Sigmoid colon (tissue), 7 donors: ENCODE results near the gene IGLL5. TPM values are rescaled to one million over a fixed set of nuclear protein-coding genes. Genes with fewer than 3 reads are reported as not detected.

ENCODE experiments used
- DNase-seq: peaks from one replicate; pipeline ENCODE4 v3.0.0-alpha.2; 2019
- H3K27ac ChIP-seq, 4 donors: fragments of 200-600 bp; sonication (generic); one replicate each; pipeline ENCODE4 v1.5.1; 2016 to 2019; ENCODE audit warnings: mild to moderate bottlenecking in 1 of 4
- H3K27me3 ChIP-seq, 3 donors: fragments of 200-600 bp; sonication (generic); one replicate each; pipeline ENCODE4 v1.5.1; 2019; ENCODE audit warnings: mild to moderate bottlenecking in 1 of 3
- H3K36me3 ChIP-seq, 4 donors: fragments of 200-600 bp; sonication (generic); one replicate each; pipeline ENCODE4 v1.5.1; 2016 to 2019
- H3K4me1 ChIP-seq, 4 donors: fragments of 200-600 bp; sonication (generic); one replicate each; pipeline ENCODE4 v1.5.1; 2017 to 2019
- H3K4me3 ChIP-seq, 4 donors: fragments of 200-600 bp; sonication (generic); one replicate each; pipeline ENCODE4 v1.5.1; 2017 to 2019; ENCODE audit warnings: mild to moderate bottlenecking in 2 of 4, moderate library complexity in 1 of 4
- H3K9me3 ChIP-seq, 4 donors: fragments of 200-600 bp in 3 of 4; sonication (generic) in 3 of 4; one replicate each; pipeline versions ENCODE4 v1.5.1 to v1.6.1; 2013 to 2019
- CTCF ChIP-seq, 4 experiments: fragments of 450-650 bp in 3 of 4; fragments of 200-600 bp in 1 of 4; IDR thresholded peaks; one replicate each; pipeline ENCODE4 v1.5.1; 2016 to 2019; ENCODE audit warnings: antibody characterized with exemption in 4 of 4, mild to moderate bottlenecking in 3 of 4, moderate library complexity in 2 of 4
- EP300 ChIP-seq, 4 donors: sonication (generic); formaldehyde crosslinking; IDR thresholded peaks; one replicate each; pipeline ENCODE4 v1.6.1; 2017; ENCODE audit warnings: antibody characterized with exemption in 4 of 4
- POLR2A ChIP-seq, 2 donors: fragments of 450-650 bp; IDR thresholded peaks; one replicate each; pipeline ENCODE4 v1.6.1; 2016; ENCODE audit warnings: antibody characterized with exemption in 2 of 2, mild to moderate bottlenecking in 2 of 2, moderate library complexity in 2 of 2
- POLR2AphosphoS5 ChIP-seq, 4 donors: sonication (generic); formaldehyde crosslinking; IDR thresholded peaks; one replicate each; pipeline ENCODE4 v1.6.1; 2017; ENCODE audit warnings: antibody characterized with exemption in 4 of 4
- WGBS, 2 donors: extraction: QIAGEN DNeasy Blood & Tissue Kit; methylation state at CpG; one replicate each; pipeline ENCODE4 v1.1.7; 2013; 5-methylcytosine and 5-hydroxymethylcytosine counted together
- intact Hi-C: fragments of 100-400 bp; cut with DNase I; formaldehyde crosslinking; loops from one replicate; pipeline ENCODE4 v1.15.1; 2023
- polyA plus RNA-seq, 3 donors: library from polyadenylated mRNA; stranded (reverse); fragments of 200-250 nt; gene quantifications; one replicate each; pipeline ENCODE4 v1.2.3, GENCODE V29; 2013
- total RNA-seq, 4 donors: library from RNA; depleted of rRNA; stranded (reverse); fragments of >200 nt; gene quantifications; one replicate each; pipeline ENCODE4 v1.1.0, GENCODE V29; 2016
- donor health status: healthy with polysubstance abuse.
- donor health status: Bipolar disorder and iron deficiency.
- donor health status: healthy.

The IGLL5 gene
- total and polyA plus RNA-seq, 7 donors: 0.99 to 39.6 (median 14.2) TPM; not detected in 3

- intact Hi-C loops: no loop called here
- no peaks in the 10 kb centered on the region for H3K4me1 ChIP-seq
- WGBS, 2 donors: 83 to 88% methylated on average over 8 of the region's 8 CpGs
- no peaks in the 10 kb centered on the region for H3K27me3 ChIP-seq
- DNase-seq: no peak
- TF ChIP-seq CTCF (IDR thresholded peaks at IDR 0.05): no peak
- H3K36me3 ChIP-seq: no peaks in the 10 kb centered on the region
- no peaks in the 10 kb centered on the region for H3K9me3 ChIP-seq
- no peak overlapping the region for H3K4me3 ChIP-seq
- no peak overlapping the region for H3K27ac ChIP-seq
These were observed 19.4 kb downstream of the IGLL5 start for GRCh38 chr22:22906907-22907550.

GRCh38 chr22:22907551-22908494 is 20.2 kb downstream of the IGLL5 start:
- no peaks in the 10 kb centered on the region for H3K27me3 ChIP-seq
- H3K9me3 ChIP-seq: no peaks in the 10 kb centered on the region
- no peaks in the 10 kb centered on the region for H3K36me3 ChIP-seq
- intact Hi-C loops: no loop called here
- DNase-seq: no peak
- TF ChIP-seq POLR2A (IDR thresholded peaks at IDR 0.05) (no peak), CTCF (IDR thresholded peaks at IDR 0.05) (no peak), POLR2AphosphoS5 (IDR thresholded peaks at IDR 0.05) (no peak), EP300 (IDR thresholded peaks at IDR 0.05) (no peak)
- 86 to 92% methylated on average over 9 of the region's 9 CpGs for WGBS, 2 donors
- H3K27ac ChIP-seq: no peak overlapping the region
- H3K4me3 ChIP-seq: no peak overlapping the region
- H3K4me1 ChIP-seq: no peaks in the 10 kb centered on the region

- DNase-seq: no peak
- H3K27ac ChIP-seq: no peak overlapping the region
- intact Hi-C loops: no loop called here
- 91 to 92% methylated on average over 3 of the region's 3 CpGs for WGBS, 2 donors
- TF ChIP-seq EP300 (IDR thresholded peaks at IDR 0.05) (no peak), CTCF (IDR thresholded peaks at IDR 0.05) (no peak), POLR2AphosphoS5 (IDR thresholded peaks at IDR 0.05) (no peak), POLR2A (IDR thresholded peaks at IDR 0.05) (no peak)
- H3K4me3 ChIP-seq: no peak overlapping the region
- no peaks in the 10 kb centered on the region for H3K27me3 ChIP-seq
- H3K9me3 ChIP-seq: no peaks in the 10 kb centered on the region
- H3K4me1 ChIP-seq: no peaks in the 10 kb centered on the region
- H3K36me3 ChIP-seq: no peaks in the 10 kb centered on the region
These were observed 20.9 kb downstream of the IGLL5 start for GRCh38 chr22:22908495-22908861.

GRCh38 chr22:22908941-22909604 is 21.5 kb downstream of the IGLL5 start:
- Histone ChIP-seq H3K4me1 (no peaks in the 10 kb centered on the region), H3K4me3 (no peak overlapping the region), H3K27me3 (no peaks in the 10 kb centered on the region), H3K27ac (no peak overlapping the region), H3K9me3 (no peaks in the 10 kb centered on the region), H3K36me3 (no peaks in the 10 kb centered on the region)
- 82 to 91% methylated on average over 6 of the region's 6 CpGs for WGBS, 2 donors
- no peak for TF ChIP-seq POLR2AphosphoS5 (IDR thresholded peaks at IDR 0.05)
- TF ChIP-seq EP300 (IDR thresholded peaks at IDR 0.05): no peak
- no peak for TF ChIP-seq POLR2A (IDR thresholded peaks at IDR 0.05)
- no peak for TF ChIP-seq CTCF (IDR thresholded peaks at IDR 0.05)
- intact Hi-C loops: no loop called here
- DNase-seq: no peak
